ENCODE data around the gene AADACL4. TPM values are rescaled to one million over a fixed set of nuclear protein-coding genes. Genes with fewer than 3 reads are reported as not detected.
"Not testable (repeated sequence)": the region's sequence is repeated elsewhere in the genome, so short reads cannot be mapped to it uniquely, and the experiment has no call there.

AADACL4 gene
- total and polyA plus RNA-seq, 3 donors from 2014 or later, result 0.66 TPM; not detected in 2

DNA sequence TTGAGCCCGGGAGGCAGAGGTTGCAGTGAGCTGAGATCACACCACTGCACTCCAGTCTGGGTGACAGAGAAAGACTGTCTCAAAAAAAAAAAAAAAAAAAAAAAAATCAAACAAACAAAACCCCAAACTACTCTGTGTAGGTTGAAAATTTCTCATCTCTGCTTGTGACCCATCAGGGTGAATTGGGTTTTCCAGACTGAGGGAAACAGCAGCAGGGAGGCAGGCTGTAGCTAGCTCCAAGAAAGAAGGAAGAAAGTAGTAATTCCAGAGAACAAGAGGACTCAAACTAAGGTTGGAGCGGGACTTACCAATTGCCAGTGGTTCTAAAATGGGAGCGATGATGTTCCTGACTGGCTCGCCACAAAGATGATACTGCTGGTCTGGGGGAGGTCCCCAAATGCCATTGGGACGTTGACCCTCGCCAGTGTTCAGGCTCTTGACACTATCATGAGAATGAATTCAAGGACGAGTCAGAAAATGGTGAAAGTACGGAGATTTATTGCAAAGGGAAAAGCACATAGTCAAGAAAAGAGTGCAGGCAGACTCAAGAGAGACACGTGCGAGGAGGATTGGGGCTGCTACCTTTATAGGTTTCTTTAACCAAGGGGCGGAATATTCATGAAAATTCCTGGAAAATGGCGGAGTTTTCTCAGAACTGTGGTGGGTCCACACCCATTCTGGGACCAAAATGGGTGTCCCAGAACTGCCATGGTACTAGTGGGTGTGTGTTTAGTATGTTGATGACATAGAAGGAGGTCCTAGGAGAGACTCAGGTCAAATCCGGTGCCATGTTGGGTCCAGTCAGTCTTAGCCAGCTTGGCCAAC, 13.4 kb downstream of the AADACL4 start:
- no peak for DNase-seq
- H3K36me3 ChIP-seq (ENCODE audit: low read depth, missing control alignments), result no peaks in the 10 kb centered on the region
- intact Hi-C loops (cut with DNase I; ENCODE audit: low total_unique reads), result no loop called here
- WGBS, 2 donors, result 88 to 90% methylated on average over 13 of the region's 13 CpGs
- H3K4me3 ChIP-seq, result no peak overlapping the region
- H3K9me3 ChIP-seq, result no peaks in the 10 kb centered on the region
- H3K27me3 ChIP-seq, result no peaks in the 10 kb centered on the region
- TF ChIP-seq, protein P1, sequence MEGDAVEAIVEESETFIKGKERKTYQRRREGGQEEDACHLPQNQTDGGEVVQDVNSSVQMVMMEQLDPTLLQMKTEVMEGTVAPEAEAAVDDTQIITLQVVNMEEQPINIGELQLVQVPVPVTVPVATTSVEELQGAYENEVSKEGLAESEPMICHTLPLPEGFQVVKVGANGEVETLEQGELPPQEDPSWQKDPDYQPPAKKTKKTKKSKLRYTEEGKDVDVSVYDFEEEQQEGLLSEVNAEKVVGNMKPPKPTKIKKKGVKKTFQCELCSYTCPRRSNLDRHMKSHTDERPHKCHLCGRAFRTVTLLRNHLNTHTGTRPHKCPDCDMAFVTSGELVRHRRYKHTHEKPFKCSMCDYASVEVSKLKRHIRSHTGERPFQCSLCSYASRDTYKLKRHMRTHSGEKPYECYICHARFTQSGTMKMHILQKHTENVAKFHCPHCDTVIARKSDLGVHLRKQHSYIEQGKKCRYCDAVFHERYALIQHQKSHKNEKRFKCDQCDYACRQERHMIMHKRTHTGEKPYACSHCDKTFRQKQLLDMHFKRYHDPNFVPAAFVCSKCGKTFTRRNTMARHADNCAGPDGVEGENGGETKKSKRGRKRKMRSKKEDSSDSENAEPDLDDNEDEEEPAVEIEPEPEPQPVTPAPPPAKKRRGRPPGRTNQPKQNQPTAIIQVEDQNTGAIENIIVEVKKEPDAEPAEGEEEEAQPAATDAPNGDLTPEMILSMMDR (IDR thresholded peaks at IDR 0.05), result no peak
- TF ChIP-seq POLR2A (IDR thresholded peaks at IDR 0.05), result no peak
- H3K4me1 ChIP-seq, result no peaks in the 10 kb centered on the region
- H3K27ac ChIP-seq, result no peak overlapping the region

DNA sequence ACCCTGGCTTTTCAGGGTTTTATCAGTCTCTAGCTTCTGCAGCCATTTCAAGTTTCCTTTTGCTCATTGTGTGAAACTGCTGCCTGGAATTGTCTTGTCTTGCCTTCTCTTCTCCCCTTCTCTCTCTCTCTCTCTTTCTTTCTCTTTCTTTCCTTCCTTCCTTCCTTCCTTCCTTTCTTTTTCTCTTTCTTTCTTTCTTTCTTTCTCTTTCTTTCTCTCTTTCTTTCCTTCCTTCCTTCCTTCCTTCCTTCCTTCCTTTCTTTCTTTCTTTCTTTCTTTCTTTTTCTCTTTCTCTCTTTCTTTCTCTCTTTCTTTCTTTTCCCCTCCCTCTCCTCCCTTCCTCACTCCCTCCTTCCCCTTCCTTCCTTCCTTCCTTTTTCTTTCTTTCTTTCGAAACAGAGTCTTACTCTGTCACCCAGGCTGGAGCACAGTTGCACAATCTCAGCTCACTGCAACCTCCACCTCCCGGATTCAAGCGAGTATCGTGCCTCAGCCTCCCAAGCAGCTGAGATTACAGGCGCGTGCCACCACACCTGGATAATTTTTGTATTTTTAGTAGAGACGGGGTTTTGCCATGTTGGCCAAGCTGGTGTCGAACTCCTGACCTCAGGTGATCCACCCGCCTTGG, 14.1 kb downstream of the AADACL4 start:
- WGBS, 2 donors, result 73 to 82% methylated on average over 9 of the region's 9 CpGs

GRCh38 chr1:12658531-12659453, 14.9 kb downstream of the AADACL4 start:
- Histone ChIP-seq H3K4me1 (no peaks in the 10 kb centered on the region), H3K9me3 (no peaks in the 10 kb centered on the region), H3K27me3 (no peaks in the 10 kb centered on the region), H3K36me3 (ENCODE audit: low read depth, missing control alignments) (no peaks in the 10 kb centered on the region), H3K4me3 (no peak overlapping the region), H3K27ac (no peak overlapping the region)
- peak; percentile 86 for DNase-seq
- TF ChIP-seq, protein P1 (IDR thresholded peaks at IDR 0.05), result peak; percentile 90 to 97 (median 93)
- no peak for TF ChIP-seq POLR2A (IDR thresholded peaks at IDR 0.05)
- intact Hi-C loops (cut with DNase I; ENCODE audit: low total_unique reads), result no loop called here
- 31 to 33% methylated on average over 23 of the region's 23 CpGs for WGBS, 2 donors

More for the DNA sequence above, 14.1 kb downstream of the AADACL4 start:
- H3K4me3 ChIP-seq; H3K4me1 ChIP-seq; intact Hi-C loops (cut with DNase I; ENCODE audit: low total_unique reads); H3K9me3 ChIP-seq; DNase-seq; H3K36me3 ChIP-seq (ENCODE audit: low read depth, missing control alignments); H3K27me3 ChIP-seq; H3K27ac ChIP-seq: not testable (repeated sequence)

GRCh38 chr1:12661606-12662219, 17.8 kb downstream of the AADACL4 start:
- TF ChIP-seq, protein P1 (IDR thresholded peaks at IDR 0.05), result no peak
- no peak for TF ChIP-seq POLR2A (IDR thresholded peaks at IDR 0.05)
- no peak overlapping the region for H3K4me3 ChIP-seq
- no peaks in the 10 kb centered on the region for H3K36me3 ChIP-seq (ENCODE audit: low read depth, missing control alignments)
- intact Hi-C loops (cut with DNase I; ENCODE audit: low total_unique reads), result no loop called here
- DNase-seq, result no peak
- H3K27me3 ChIP-seq, result no peaks in the 10 kb centered on the region
- H3K27ac ChIP-seq, result no peak overlapping the region
- 86 to 87% methylated on average over 6 of the region's 6 CpGs for WGBS, 2 donors
- H3K9me3 ChIP-seq, result no peaks in the 10 kb centered on the region
- H3K4me1 ChIP-seq, result no peaks in the 10 kb centered on the region
